ENCODE data around the gene GRIK2.

GRCh38 chr6:102023977-102024657 is 630.6 kb downstream of the GRIK2 start:
- TF ChIP-seq CTCF (IDR thresholded peaks at IDR 0.05; ENCODE audit: insufficient read depth, low read depth, low read length) (no peak), EZH2 (IDR thresholded peaks at IDR 0.05; ENCODE audit: insufficient read depth, low read length) (no peak)
